NT2/D1 (cell line): Measurements from ENCODE around the gene LCE3B.

ENCODE experiments used
- DNase-seq: peaks from one replicate; pipeline ENCODE4 v3.0.0-alpha.2; 2011; ENCODE audit warnings: low read depth, low spot score
- H3K27me3 ChIP-seq: 2 replicates; pipeline ENCODE4 v1.6.0; 2011; ENCODE audit warnings: mild to moderate bottlenecking; ENCODE audit not compliant: insufficient read length, insufficient read depth
- H3K36me3 ChIP-seq: 2 replicates; pipeline ENCODE4 v1.6.1; 2011; ENCODE audit warnings: mild to moderate bottlenecking, low read length, mixed read lengths; ENCODE audit not compliant: insufficient read depth, insufficient read length
- H3K4me1 ChIP-seq: 2 replicates; pipeline ENCODE4 v1.5.1; 2011; ENCODE audit not compliant: insufficient read depth, insufficient read length
- H3K4me3 ChIP-seq: 2 replicates; pipeline ENCODE4 v1.5.1; 2011; ENCODE audit warnings: low read depth; ENCODE audit not compliant: insufficient read length
- H3K9ac ChIP-seq: 2 replicates; pipeline ENCODE4 v1.6.0; 2011; ENCODE audit warnings: low read depth; ENCODE audit not compliant: insufficient read length
- H3K9me3 ChIP-seq: 2 replicates; pipeline ENCODE4 v1.5.1; 2011; ENCODE audit warnings: mild to moderate bottlenecking, low read length; ENCODE audit not compliant: insufficient read depth
- SUZ12 ChIP-seq: IDR thresholded peaks from 2 replicates; pipeline ENCODE4 v1.6.1; 2011; ENCODE audit not compliant: insufficient read length, insufficient read depth; ENCODE audit errors: extremely low read depth
- YY1 ChIP-seq: IDR thresholded peaks from 2 replicates; pipeline ENCODE4 v1.6.1; 2011; ENCODE audit not compliant: insufficient read length, insufficient read depth
- ZNF274 ChIP-seq: IDR thresholded peaks from 2 replicates; pipeline ENCODE4 v1.6.1; 2011; ENCODE audit warnings: mild to moderate bottlenecking, low read depth, low read length

Gene LCE3B

GRCh38 chr1:152658649-152659048 lies 45.0 kb downstream of the LCE3B start:
- no peak for DNase-seq
- no peak for TF ChIP-seq ZNF274
- no peak for TF ChIP-seq SUZ12
- TF ChIP-seq YY1 = no peak
- no peaks in the 10 kb centered on the region for H3K4me1 ChIP-seq
- no peaks in the 10 kb centered on the region for H3K36me3 ChIP-seq
- no peak overlapping the region for H3K9ac ChIP-seq
- H3K4me3 ChIP-seq = no peak overlapping the region
- no peaks in the 10 kb centered on the region for H3K9me3 ChIP-seq
- H3K27me3 ChIP-seq = no peaks in the 10 kb centered on the region

- Histone ChIP-seq H3K9ac (no peak within 1 kb of the TSS), H3K9me3 (no peaks in the 10 kb centered on the region), H3K36me3 (no peaks in the 10 kb centered on the region), H3K4me3 (no peak within 1 kb of the TSS), H3K27me3 (no peaks in the 10 kb centered on the region), H3K4me1 (no peaks in the 10 kb centered on the region)
- DNase-seq = no peak
- no peak for TF ChIP-seq ZNF274
- TF ChIP-seq SUZ12 = no peak
- no peak for TF ChIP-seq YY1
Measured at GRCh38 chr1:152663098-152663497, 49.5 kb downstream of the LCE3B start, which contains the start of gene LCE2D. Gene LCE2D, plus strand, starts transcription at chr1:152663380. Its CDS starts 726 bp downstream, at chr1:152664106.
